ENCODE results near the gene S100A8.
"Not testable (repeated sequence)": the region's sequence is repeated elsewhere in the genome, so short reads cannot be mapped to it uniquely, and the experiment has no call there.

S100A8 gene

GRCh38 chr1:153390938-153391710 lies at the start of gene S100A8:
Gene S100A8 (minus strand): TSS chr1:153391073. CDS start chr1:153390535, 538 bp downstream.
- DNase-seq: no peak

GRCh38 chr1:153439273-153439672 lies 48.4 kb upstream of the S100A8 start:
- DNase-seq: no peak

- DNase-seq: no peak
Measured at GRCh38 chr1:153438599-153438998, 47.7 kb upstream of the S100A8 start.

- no peak for DNase-seq
Measured at GRCh38 chr1:153437236-153437635, 46.4 kb upstream of the S100A8 start.

GRCh38 chr1:153434746-153435455 lies 44.0 kb upstream of the S100A8 start:
- DNase-seq: no peak

- no peak for DNase-seq
Measured at GRCh38 chr1:153432874-153433681, 42.2 kb upstream of the S100A8 start.

- no peak for DNase-seq
Measured at GRCh38 chr1:153431928-153432327, 41.1 kb upstream of the S100A8 start.

GRCh38 chr1:153431427-153431826 lies 40.6 kb upstream of the S100A8 start:
- DNase-seq: no peak

GRCh38 chr1:153431002-153431401 lies 40.1 kb upstream of the S100A8 start:
- no peak for DNase-seq

- no peak for DNase-seq
Measured at GRCh38 chr1:153430561-153430960, 39.7 kb upstream of the S100A8 start.

- DNase-seq: no peak
Measured at GRCh38 chr1:153430166-153430553, 39.3 kb upstream of the S100A8 start.

- DNase-seq: no peak
Measured at GRCh38 chr1:153429266-153430165, 38.6 kb upstream of the S100A8 start.

GRCh38 chr1:153428791-153429190 lies 37.9 kb upstream of the S100A8 start:
- DNase-seq: no peak

GRCh38 chr1:153428073-153428638 lies 37.3 kb upstream of the S100A8 start:
- DNase-seq: no peak

GRCh38 chr1:153426809-153427208 lies 35.9 kb upstream of the S100A8 start:
- DNase-seq: no peak

GRCh38 chr1:153422450-153423068 lies 31.7 kb upstream of the S100A8 start:
- no peak for DNase-seq

GRCh38 chr1:153420306-153420705 lies 29.4 kb upstream of the S100A8 start:
- no peak for DNase-seq

- not testable (repeated sequence) for DNase-seq
Measured at GRCh38 chr1:153419436-153419793, 28.5 kb upstream of the S100A8 start.

GRCh38 chr1:153418758-153419435 lies 28.0 kb upstream of the S100A8 start:
- DNase-seq: not testable (repeated sequence)

GRCh38 chr1:153417136-153417888 lies 26.4 kb upstream of the S100A8 start:
- DNase-seq: no peak

All from DMS79 treated with DMSO at 0.1 percent for 48 hours (cell line).